A549 (cell line): ENCODE measurements around the gene ADARB1. TPM values are rescaled to one million over a fixed set of nuclear protein-coding genes. Genes with fewer than 3 reads are reported as not detected.

Source experiments
- ATAC-seq, 2 experiments: fragments of 200-7000 bp in 1 of 2; fragments of >200 bp in 1 of 2; cut with Nextera tagmentation in 1 of 2; cut with Tn5 transposase in 1 of 2; 3 replicates each; pipeline versions ENCODE4 v1.8.0 to v1.9.1; 2018 to 2020; ENCODE audit warnings: mild to moderate bottlenecking in 1 of 2, moderate library complexity in 1 of 2
- CTCF ChIA-PET: fragments of 300-600 bp; sonication (Branson Sonifier 250); formaldehyde crosslinking; extraction: SDS; loops from one replicate; lab custom pipeline; 2021; ENCODE audit warnings: antibody characterized with exemption, inconsistent platforms; lab: Yijun Ruan, JAX
- POLR2A ChIA-PET: fragments of 350-600 bp; formaldehyde crosslinking; extraction: SDS; loops from one replicate; lab custom pipeline; 2021; ENCODE audit warnings: antibody characterized with exemption, inconsistent platforms; lab: Yijun Ruan, JAX
- DNase-seq, 2 experiments: peaks; one replicate each; pipeline versions ENCODE4 v3.0.0 to v3.0.0-alpha.2; 2011 to 2016; ENCODE audit warnings: low read depth in 1 of 2, low spot score in 1 of 2
- FAIRE-seq: peaks from 2 replicates; lab custom pipeline; 2011; peaks lifted over from hg19 to GRCh38; lab: Jason Lieb, UNC
- H3K27ac ChIP-seq, 2 experiments: fragments of >200 bp; sonication (Bioruptor Twin); formaldehyde crosslinking; 3 replicates each; pipeline ENCODE4 v1.5.1; 2016 to 2017
- H3K4me1 ChIP-seq: fragments of >200 bp; sonication (Bioruptor Twin); formaldehyde crosslinking; 3 replicates; pipeline ENCODE4 v1.6.1; 2016
- H3K4me2 ChIP-seq: fragments of >200 bp; sonication (Bioruptor Twin); formaldehyde crosslinking; 3 replicates; pipeline ENCODE4 v1.6.1; 2016
- H3K4me3 ChIP-seq: fragments of >200 bp; sonication (Bioruptor Twin); formaldehyde crosslinking; 3 replicates; pipeline ENCODE4 v1.5.1; 2016
- H3K9me3 ChIP-seq: fragments of >200 bp; sonication (Bioruptor Twin); formaldehyde crosslinking; 3 replicates; pipeline ENCODE4 v1.6.1; 2016
- ATOH8 ChIP-seq: fragments of 250-450 bp; sonication (Bioruptor Pico); IDR thresholded peaks from 2 replicates; pipeline ENCODE4 v1.5.0; 2020; ENCODE audit warnings: low read depth, mild to moderate bottlenecking, moderate library complexity
- CHD2 ChIP-seq: fragments of 150-350 bp; IDR thresholded peaks from 2 replicates; pipeline ENCODE4 v1.6.1; 2014; ENCODE audit warnings: low read length; ENCODE audit not compliant: partially characterized antibody
- E2F6 ChIP-seq: IDR thresholded peaks from 2 replicates; pipeline ENCODE4 v1.6.1; 2012; ENCODE audit warnings: low read depth, borderline replicate concordance
- EP300 ChIP-seq, 2 experiments: fragments of >200 bp; sonication (Bioruptor Twin); formaldehyde crosslinking; IDR thresholded peaks; 2 replicates in 1 of 2; 3 replicates in 1 of 2; pipeline ENCODE4 v1.6.1; 2016 to 2017
- ESRRA ChIP-seq: fragments of 150-350 bp; IDR thresholded peaks from 2 replicates; pipeline ENCODE4 v1.6.1; 2014; ENCODE audit warnings: mild to moderate bottlenecking, low read length, borderline replicate concordance
- FOSB ChIP-seq: fragments of 250-450 bp; sonication (Bioruptor Pico); IDR thresholded peaks from 2 replicates; pipeline ENCODE4 v1.5.0; 2020; ENCODE audit warnings: mild to moderate bottlenecking, moderate library complexity
- HMGXB4 ChIP-seq: fragments of 250-450 bp; sonication (Bioruptor Pico); IDR thresholded peaks from 2 replicates; pipeline ENCODE4 v1.5.0; 2021; ENCODE audit warnings: mild to moderate bottlenecking, moderate library complexity, borderline replicate concordance
- HOXA7 ChIP-seq: fragments of 250-450 bp; sonication (Bioruptor Pico); IDR thresholded peaks from 2 replicates; pipeline ENCODE4 v1.5.0; 2020; ENCODE audit warnings: mild to moderate bottlenecking, moderate library complexity
- KDM5A ChIP-seq: fragments of 200-600 bp; sonication (generic); IDR thresholded peaks from 2 replicates; pipeline ENCODE4 v1.6.1; 2016; ENCODE audit warnings: antibody characterized with exemption, mild to moderate bottlenecking
- MAFK ChIP-seq: fragments of 450-650 bp; IDR thresholded peaks from 2 replicates; pipeline ENCODE4 v1.6.1; 2014; ENCODE audit not compliant: partially characterized antibody
- MAX ChIP-seq: IDR thresholded peaks from 2 replicates; pipeline ENCODE4 v1.6.1; 2012
- MAZ ChIP-seq: fragments of 150-350 bp; IDR thresholded peaks from 2 replicates; pipeline ENCODE4 v1.6.1; 2014; ENCODE audit warnings: antibody characterized with exemption, low read depth, low read length, borderline replicate concordance
- MYC ChIP-seq: IDR thresholded peaks from 2 replicates; pipeline ENCODE4 v1.6.1; 2012; ENCODE audit warnings: mild to moderate bottlenecking, inconsistent platforms, low read length, improper control_type of control experiment, borderline replicate concordance
- RARB ChIP-seq: fragments of 250-450 bp; sonication (Bioruptor Pico); IDR thresholded peaks from 2 replicates; pipeline ENCODE4 v1.8.0; 2021; ENCODE audit warnings: mild to moderate bottlenecking, moderate library complexity
- REST ChIP-seq: fragments of 200-600 bp; sonication (generic); IDR thresholded peaks from 2 replicates; pipeline ENCODE4 v1.6.1; 2016; ENCODE audit warnings: antibody characterized with exemption, mild to moderate bottlenecking, moderate library complexity
- RFX5 ChIP-seq: fragments of 450-650 bp; IDR thresholded peaks from 2 replicates; pipeline ENCODE4 v1.7.1; 2014; ENCODE audit warnings: antibody characterized with exemption, mild to moderate bottlenecking, moderate library complexity
- RNF2 ChIP-seq: fragments of 200-600 bp; sonication (generic); IDR thresholded peaks from 2 replicates; pipeline ENCODE4 v1.6.1; 2016; ENCODE audit warnings: low read depth, mild to moderate bottlenecking, antibody characterized with exemption, moderate library complexity, borderline replicate concordance
- SMC3 ChIP-seq: fragments of >200 bp; sonication (Bioruptor Twin); formaldehyde crosslinking; IDR thresholded peaks from 3 replicates; pipeline ENCODE4 v1.6.1; 2018; ENCODE audit warnings: inconsistent platforms
- TFCP2L1 ChIP-seq: fragments of 250-450 bp; sonication (Bioruptor Pico); IDR thresholded peaks from 2 replicates; pipeline ENCODE4 v1.5.0; 2021; ENCODE audit warnings: mild to moderate bottlenecking
- ZC3H11A ChIP-seq: fragments of 450-650 bp; IDR thresholded peaks from 2 replicates; pipeline ENCODE4 v1.6.1; 2014; ENCODE audit warnings: antibody characterized with exemption, mild to moderate bottlenecking
- ZFP36 ChIP-seq: fragments of 450-650 bp; IDR thresholded peaks from 2 replicates; pipeline ENCODE4 v1.6.1; 2014; ENCODE audit warnings: borderline replicate concordance; ENCODE audit not compliant: partially characterized antibody
- ZNF302 ChIP-seq: fragments of 250-450 bp; sonication (Bioruptor Pico); IDR thresholded peaks from 2 replicates; pipeline ENCODE4 v1.9.0; 2021; ENCODE audit warnings: inconsistent platforms, mild to moderate bottlenecking, moderate library complexity
- WGBS: methylation state at CpG from one replicate; pipeline ENCODE4 v1.1.6; 2017; ENCODE audit errors: missing lambda C conversion rate; 5-methylcytosine and 5-hydroxymethylcytosine counted together
- polyA plus RNA-seq, 4 experiments: library from polyadenylated mRNA; depleted of rRNA in 3 of 4; stranded (reverse); fragments of >200 nt; fragmentation: RNase III in 1 of 4; extraction: RNeasy Plus Mini Kit Qiagen cat#74134 plus additional on column Dnase treatment in 1 of 4; gene quantifications; 2 replicates in 3 of 4; 3 replicates in 1 of 4; pipeline ENCODE4 v1.2.3, GENCODE V29; 2011 to 2017

ADARB1 gene
- polyA plus RNA-seq, 2 of the 4 experiments (the other 2 are of a cell fraction) = 3.2 to 5.7 TPM

GRCh38 chr21:45266518-45267389 is 192.4 kb downstream of the ADARB1 start:
- CTCF ChIA-PET = interaction anchor here (0.5 to 0.6 kb wide), 2 partner anchors 77 to 126 kb away, joined by 3 read pairs; no protein-coding TSS in a partner anchor
- ATAC-seq (no peak), DNase-seq (no peak), FAIRE-seq (no peak)
- H3K4me1 ChIP-seq = no peaks in the 10 kb centered on the region
- H3K27ac ChIP-seq = no peak overlapping the region
- POLR2A ChIA-PET = no interaction called here
- no peak for TF ChIP-seq FOSB
- TF ChIP-seq MAZ = no peak
- no peak for TF ChIP-seq RFX5
- no peak for TF ChIP-seq ATOH8 (CRISPR knock-in tag)
- TF ChIP-seq HOXA7 = no peak
- TF ChIP-seq RARB (CRISPR knock-in tag) = no peak
- no peak for TF ChIP-seq TFCP2L1 (CRISPR knock-in tag)
- TF ChIP-seq RNF2 = no peak
- TF ChIP-seq REST = no peak
- no peak for TF ChIP-seq CHD2
- no peak overlapping the region for H3K4me3 ChIP-seq
- WGBS = 92% methylated on average over 35 of the region's 41 CpGs
- peaks cover under 1% of the 10 kb centered on the region; the same call in 1 of the 3 replicates for H3K9me3 ChIP-seq
- no peak overlapping the region for H3K4me2 ChIP-seq

- CTCF ChIA-PET = interaction anchor here (0.5 kb wide), 1 partner anchor 127 kb away, joined by 3 read pairs; no protein-coding TSS in a partner anchor
- FAIRE-seq = no peak
- Histone ChIP-seq H3K27ac (no peak overlapping the region), H3K9me3 (peaks cover 7% of the 10 kb centered on the region; the same call in 2 of the 3 replicates)
- TF ChIP-seq ESRRA (no peak), EP300 (IDR thresholded peaks at IDR 0.05) (no peak), SMC3 (no peak)
- TF ChIP-seq, all 56 proteins: peak for 0
- no peak overlapping the region for H3K4me3 ChIP-seq
- H3K4me2 ChIP-seq = no peak overlapping the region
- 95% methylated on average over 16 of the region's 16 CpGs for WGBS
- POLR2A ChIA-PET = no interaction called here
- DNase-seq = no peak
- H3K4me1 ChIP-seq = no peaks in the 10 kb centered on the region
- no peak for ATAC-seq
Observed at GRCh38 chr21:45267390-45267760, 193.0 kb downstream of the ADARB1 start.

- Histone ChIP-seq H3K4me2 (no peak overlapping the region), H3K4me3 (no peak overlapping the region), H3K4me1 (no peaks in the 10 kb centered on the region), H3K9me3 (peaks cover 11% of the 10 kb centered on the region; the same call in 2 of the 3 replicates), H3K27ac (no peak overlapping the region)
- DNase-seq = no peak
- 97% methylated on average over 10 of the region's 13 CpGs for WGBS
- ATAC-seq = no peak
- no peak for FAIRE-seq
- no peak for TF ChIP-seq HMGXB4 (CRISPR knock-in tag)
- no peak for TF ChIP-seq HOXA7
- no peak for TF ChIP-seq MAZ
- TF ChIP-seq KDM5A = no peak
- no peak for TF ChIP-seq E2F6
- TF ChIP-seq ZFP36 = no peak
- no peak for TF ChIP-seq MAFK
- no peak for TF ChIP-seq ZC3H11A
- TF ChIP-seq MYC = no peak
- TF ChIP-seq MAX = no peak
- TF ChIP-seq RARB (CRISPR knock-in tag) = no peak
- no peak for TF ChIP-seq ZNF302 (CRISPR knock-in tag)
- TF ChIP-seq RNF2 = no peak
- POLR2A ChIA-PET = no interaction called here
- CTCF ChIA-PET = interaction anchor here (1.5 to 3.0 kb wide), 3 partner anchors 12 to 132 kb away, joined by 5 to 14 read pairs (median 9); no protein-coding TSS in a partner anchor
Observed at GRCh38 chr21:45269861-45270260, 195.5 kb downstream of the ADARB1 start.
